GM12873 (cell line): Measurements from ENCODE around the gene RGS5.

ENCODE experiments used
- TF ChIP-seq, protein P1 (sequence below): IDR thresholded peaks from 2 replicates; pipeline ENCODE4 v1.5.1; 2012; ENCODE audit warnings: low read depth, mild to moderate bottlenecking, moderate library complexity, low read length, control low read depth; ENCODE audit not compliant: insufficient read depth; ENCODE audit errors: missing control alignments

RGS5 gene

GRCh38 chr1:163142152-163142551 is 60.6 kb downstream of the RGS5 start:
- TF ChIP-seq, protein P1, sequence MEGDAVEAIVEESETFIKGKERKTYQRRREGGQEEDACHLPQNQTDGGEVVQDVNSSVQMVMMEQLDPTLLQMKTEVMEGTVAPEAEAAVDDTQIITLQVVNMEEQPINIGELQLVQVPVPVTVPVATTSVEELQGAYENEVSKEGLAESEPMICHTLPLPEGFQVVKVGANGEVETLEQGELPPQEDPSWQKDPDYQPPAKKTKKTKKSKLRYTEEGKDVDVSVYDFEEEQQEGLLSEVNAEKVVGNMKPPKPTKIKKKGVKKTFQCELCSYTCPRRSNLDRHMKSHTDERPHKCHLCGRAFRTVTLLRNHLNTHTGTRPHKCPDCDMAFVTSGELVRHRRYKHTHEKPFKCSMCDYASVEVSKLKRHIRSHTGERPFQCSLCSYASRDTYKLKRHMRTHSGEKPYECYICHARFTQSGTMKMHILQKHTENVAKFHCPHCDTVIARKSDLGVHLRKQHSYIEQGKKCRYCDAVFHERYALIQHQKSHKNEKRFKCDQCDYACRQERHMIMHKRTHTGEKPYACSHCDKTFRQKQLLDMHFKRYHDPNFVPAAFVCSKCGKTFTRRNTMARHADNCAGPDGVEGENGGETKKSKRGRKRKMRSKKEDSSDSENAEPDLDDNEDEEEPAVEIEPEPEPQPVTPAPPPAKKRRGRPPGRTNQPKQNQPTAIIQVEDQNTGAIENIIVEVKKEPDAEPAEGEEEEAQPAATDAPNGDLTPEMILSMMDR: no peak

- TF ChIP-seq, protein P1: no peak
Measured at GRCh38 chr1:163141556-163141955, 61.2 kb downstream of the RGS5 start.

DNA sequence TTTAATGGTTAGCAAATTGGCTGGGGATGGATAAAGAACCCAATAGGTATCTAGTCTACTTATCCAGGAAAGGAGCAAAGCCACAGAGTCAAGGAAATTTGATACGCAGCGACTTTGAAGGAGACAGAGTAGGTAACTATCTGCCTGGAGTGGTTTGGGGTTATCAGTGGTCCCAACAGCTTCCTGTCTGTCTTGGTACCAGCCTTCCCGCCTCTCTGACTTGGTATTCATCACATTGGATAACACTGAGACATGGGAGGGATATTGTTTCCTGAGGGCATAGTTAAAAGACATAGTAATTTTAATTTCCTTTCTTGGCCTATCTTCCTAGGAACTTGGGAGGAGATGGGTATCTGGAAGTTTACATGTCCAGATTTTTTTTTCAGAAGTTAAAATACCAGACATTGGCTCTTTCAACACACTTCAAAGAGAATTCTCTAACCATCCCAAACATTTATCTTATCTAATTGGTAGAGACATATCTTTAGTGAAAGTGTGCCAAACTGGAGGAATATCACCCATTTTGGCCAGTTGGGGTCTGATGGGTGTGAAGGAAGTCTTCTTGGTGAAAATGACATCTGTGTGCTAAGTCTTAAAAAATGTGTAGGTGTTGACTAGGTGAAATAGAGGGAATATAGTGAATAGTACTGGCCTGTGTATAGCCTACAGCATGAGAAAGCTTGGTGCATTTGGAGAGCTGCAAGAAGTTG is 65.0 kb downstream of the RGS5 start:
- TF ChIP-seq, protein P1: no peak

GRCh38 chr1:163131981-163132380 is 70.7 kb downstream of the RGS5 start:
- TF ChIP-seq, protein P1: no peak

- TF ChIP-seq, protein P1: no peak
Measured at GRCh38 chr1:163130225-163130856, 72.4 kb downstream of the RGS5 start.

- TF ChIP-seq, protein P1: no peak
Measured at GRCh38 chr1:163128282-163128681, 74.4 kb downstream of the RGS5 start.

GRCh38 chr1:163124812-163125211 is 77.9 kb downstream of the RGS5 start:
- TF ChIP-seq, protein P1: no peak
